ENCODE results near the gene KCNE2.

GRCh38 chr21:34362670-34363069, 1.1 kb upstream of the KCNE2 start:
- TF ChIP-seq CTCF (conservative IDR thresholded peaks at IDR 0.05) (no peak), ZFX (IDR thresholded peaks at IDR 0.05) (no peak)
